Hepatocyte (in vitro differentiated cells): ENCODE measurements around the gene PPP1R27. TPM values are rescaled to one million over a fixed set of nuclear protein-coding genes. Genes with fewer than 3 reads are reported as not detected.

ENCODE experiments used
- DNase-seq: peaks from one replicate; pipeline ENCODE4 v3.0.0-alpha.2; 2016; ENCODE audit warnings: low spot score
- H2AFZ ChIP-seq: fragments of 200-600 bp; sonication (generic); 2 replicates; pipeline ENCODE4 v1.6.0; 2016; ENCODE audit warnings: antibody characterized with exemption, mild to moderate bottlenecking
- H3K27ac ChIP-seq: fragments of 200-600 bp; sonication (generic); 2 replicates; pipeline ENCODE4 v1.5.1; 2016; ENCODE audit warnings: mild to moderate bottlenecking
- H3K27me3 ChIP-seq: fragments of 200-600 bp; sonication (generic); 2 replicates; pipeline ENCODE4 v1.6.1; 2016
- H3K36me3 ChIP-seq: fragments of 200-600 bp; sonication (generic); replicated peaks from 2 replicates; pipeline ENCODE4 v1.5.1; 2016; ENCODE audit warnings: low read depth; ENCODE audit not compliant: insufficient read depth
- H3K4me1 ChIP-seq: fragments of 200-600 bp; sonication (generic); 2 replicates; pipeline ENCODE4 v1.5.1; 2016; ENCODE audit warnings: mild to moderate bottlenecking, moderate library complexity; ENCODE audit not compliant: insufficient read depth
- H3K4me2 ChIP-seq: fragments of 200-600 bp; sonication (generic); 2 replicates; pipeline ENCODE4 v1.6.0; 2016
- H3K4me3 ChIP-seq: fragments of 200-600 bp; sonication (generic); 2 replicates; pipeline ENCODE4 v1.5.1; 2016; ENCODE audit warnings: mild to moderate bottlenecking
- H3K79me2 ChIP-seq: fragments of 200-600 bp; sonication (generic); 2 replicates; pipeline ENCODE4 v1.6.0; 2017; ENCODE audit warnings: mild to moderate bottlenecking
- H3K9me2 ChIP-seq: fragments of 200-600 bp; sonication (generic); replicated peaks from 2 replicates; pipeline ENCODE4 v1.6.0; 2017; ENCODE audit warnings: mild to moderate bottlenecking; ENCODE audit not compliant: insufficient read depth
- H3K9me3 ChIP-seq: fragments of 200-600 bp; sonication (generic); 2 replicates; pipeline ENCODE4 v1.5.1; 2016; ENCODE audit warnings: low read depth, mild to moderate bottlenecking
- H4K20me1 ChIP-seq: fragments of 200-600 bp; sonication (generic); 2 replicates; pipeline ENCODE4 v1.6.0; 2016; ENCODE audit warnings: mild to moderate bottlenecking; ENCODE audit not compliant: insufficient read depth, poor library complexity, severe bottlenecking
- EZH2 ChIP-seq: fragments of 200-600 bp; sonication (generic); IDR thresholded peaks from 2 replicates; pipeline ENCODE4 v1.6.1; 2016; ENCODE audit warnings: antibody characterized with exemption, mild to moderate bottlenecking, borderline replicate concordance
- EZH2phosphoT487 ChIP-seq: fragments of 200-600 bp; sonication (generic); IDR thresholded peaks from one replicate; pipeline ENCODE4 v1.6.1; 2018; ENCODE audit warnings: antibody characterized with exemption, mild to moderate bottlenecking, low read depth, moderate library complexity; ENCODE audit not compliant: unreplicated experiment, severe bottlenecking
- WGBS: methylation state at CpG from one replicate; pipeline ENCODE4 v1.1.6; 2016; ENCODE audit warnings: low lambda C conversion rate; ENCODE audit errors: missing lambda C conversion rate; 5-methylcytosine and 5-hydroxymethylcytosine counted together
- polyA plus RNA-seq: library from polyadenylated mRNA; unstranded; fragments of >200 nt; fragmentation: Nextera tagmentation; extraction: Ambion mirVana; gene quantifications from 2 replicates; pipeline ENCODE4 v1.2.1, GENCODE V29; 2016
- total RNA-seq: library from RNA; depleted of rRNA; stranded (reverse); fragments of >200 nt; gene quantifications from 2 replicates; pipeline ENCODE4 v1.2.3, GENCODE V29; 2014
- TF ChIP-seq, protein P1 (sequence below): fragments of 200-600 bp; sonication (generic); IDR thresholded peaks from 2 replicates; pipeline ENCODE4 v1.5.1; 2016; ENCODE audit warnings: antibody characterized with exemption, mild to moderate bottlenecking; ENCODE audit not compliant: poor library complexity

Gene PPP1R27
- total and polyA plus RNA-seq, 2 experiments from 2014 or later, result 0.56 TPM; not detected in 1

DNA sequence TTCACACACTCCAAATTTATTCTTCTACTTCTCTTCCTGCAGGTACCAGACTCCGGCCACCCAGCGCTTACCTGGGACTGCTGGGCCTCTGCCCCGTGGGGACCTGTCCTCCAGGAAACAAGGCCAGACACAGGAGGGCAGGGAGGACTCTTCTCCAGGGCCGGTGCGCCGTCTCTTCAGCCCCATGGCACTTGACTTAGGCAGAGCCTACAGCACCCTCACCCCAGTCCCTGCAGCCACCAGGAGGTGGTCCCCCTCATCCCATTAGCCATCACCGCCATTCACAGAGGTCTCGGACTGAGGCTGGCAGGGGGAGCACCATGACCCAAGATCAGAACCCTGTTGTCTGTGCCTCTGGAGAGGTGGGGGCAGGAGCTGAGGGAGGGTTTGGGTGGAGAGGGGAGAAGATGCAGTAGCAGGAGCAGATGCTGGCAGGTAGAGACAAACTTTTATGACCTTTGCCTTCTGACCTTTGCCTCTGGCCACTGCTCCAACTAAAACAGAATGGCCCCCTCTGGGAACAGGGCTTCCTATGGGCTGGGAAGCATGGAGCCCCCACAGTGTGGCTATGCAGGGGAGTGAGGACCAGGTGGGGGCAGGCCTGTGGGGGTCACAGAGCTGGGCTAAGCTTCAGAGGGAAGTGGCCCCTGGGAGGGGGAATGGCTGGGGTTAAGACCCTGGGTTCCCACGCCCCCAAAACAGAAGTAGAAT, 32.6 kb downstream of the PPP1R27 start:
- Histone ChIP-seq H3K9me2 (no peaks in the 10 kb centered on the region), H3K79me2 (no peaks in the 10 kb centered on the region), H3K36me3 (no peaks in the 10 kb centered on the region), H3K4me2 (no peak overlapping the region), H3K27me3 (peaks cover 63% of the 10 kb centered on the region), H3K4me1 (no peaks in the 10 kb centered on the region), H3K4me3 (no peak overlapping the region), H4K20me1 (no peaks in the 10 kb centered on the region), H2AFZ (no peak overlapping the region), H3K27ac (no peak overlapping the region), H3K9me3 (no peaks in the 10 kb centered on the region)
- TF ChIP-seq EZH2phosphoT487 (no peak), EZH2 (no peak)
- TF ChIP-seq, protein P1, sequence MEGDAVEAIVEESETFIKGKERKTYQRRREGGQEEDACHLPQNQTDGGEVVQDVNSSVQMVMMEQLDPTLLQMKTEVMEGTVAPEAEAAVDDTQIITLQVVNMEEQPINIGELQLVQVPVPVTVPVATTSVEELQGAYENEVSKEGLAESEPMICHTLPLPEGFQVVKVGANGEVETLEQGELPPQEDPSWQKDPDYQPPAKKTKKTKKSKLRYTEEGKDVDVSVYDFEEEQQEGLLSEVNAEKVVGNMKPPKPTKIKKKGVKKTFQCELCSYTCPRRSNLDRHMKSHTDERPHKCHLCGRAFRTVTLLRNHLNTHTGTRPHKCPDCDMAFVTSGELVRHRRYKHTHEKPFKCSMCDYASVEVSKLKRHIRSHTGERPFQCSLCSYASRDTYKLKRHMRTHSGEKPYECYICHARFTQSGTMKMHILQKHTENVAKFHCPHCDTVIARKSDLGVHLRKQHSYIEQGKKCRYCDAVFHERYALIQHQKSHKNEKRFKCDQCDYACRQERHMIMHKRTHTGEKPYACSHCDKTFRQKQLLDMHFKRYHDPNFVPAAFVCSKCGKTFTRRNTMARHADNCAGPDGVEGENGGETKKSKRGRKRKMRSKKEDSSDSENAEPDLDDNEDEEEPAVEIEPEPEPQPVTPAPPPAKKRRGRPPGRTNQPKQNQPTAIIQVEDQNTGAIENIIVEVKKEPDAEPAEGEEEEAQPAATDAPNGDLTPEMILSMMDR, result no peak
- 87% methylated on average over 9 of the region's 9 CpGs for WGBS
- DNase-seq, result no peak

DNA sequence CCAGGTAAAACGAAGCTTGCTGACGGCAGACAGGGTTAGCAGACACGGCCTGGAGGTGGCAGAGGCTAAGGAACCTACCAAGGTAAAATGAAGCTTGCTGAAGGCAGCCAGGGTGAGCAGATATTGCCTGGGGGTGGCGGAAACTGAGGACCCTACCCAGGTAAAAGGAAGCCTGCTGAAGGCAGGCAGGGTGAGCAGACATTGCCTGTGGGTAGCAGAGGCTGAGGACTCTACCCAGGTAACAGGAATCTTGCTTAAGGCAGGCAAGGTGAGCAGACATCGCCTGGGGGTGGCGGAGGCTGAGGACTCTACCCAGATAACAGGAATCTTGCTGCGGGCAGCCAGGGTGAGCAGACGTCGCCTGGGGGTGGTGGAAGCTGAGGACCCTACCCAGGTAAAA, 33.5 kb downstream of the PPP1R27 start:
- TF ChIP-seq EZH2 (no peak), EZH2phosphoT487 (no peak)
- TF ChIP-seq, protein P1, result no peak
- H3K27ac ChIP-seq, result no peak overlapping the region
- no peak overlapping the region for H3K4me3 ChIP-seq
- H3K79me2 ChIP-seq, result no peaks in the 10 kb centered on the region
- peaks cover 55% of the 10 kb centered on the region for H3K27me3 ChIP-seq
- no peaks in the 10 kb centered on the region for H3K36me3 ChIP-seq
- H4K20me1 ChIP-seq, result no peaks in the 10 kb centered on the region
- H2AFZ ChIP-seq, result no peak overlapping the region
- H3K4me1 ChIP-seq, result no peaks in the 10 kb centered on the region
- H3K9me3 ChIP-seq, result no peaks in the 10 kb centered on the region
- H3K9me2 ChIP-seq, result no peaks in the 10 kb centered on the region
- H3K4me2 ChIP-seq, result no peak overlapping the region
- 93% methylated on average over 9 of the region's 9 CpGs for WGBS
- no peak for DNase-seq

DNA sequence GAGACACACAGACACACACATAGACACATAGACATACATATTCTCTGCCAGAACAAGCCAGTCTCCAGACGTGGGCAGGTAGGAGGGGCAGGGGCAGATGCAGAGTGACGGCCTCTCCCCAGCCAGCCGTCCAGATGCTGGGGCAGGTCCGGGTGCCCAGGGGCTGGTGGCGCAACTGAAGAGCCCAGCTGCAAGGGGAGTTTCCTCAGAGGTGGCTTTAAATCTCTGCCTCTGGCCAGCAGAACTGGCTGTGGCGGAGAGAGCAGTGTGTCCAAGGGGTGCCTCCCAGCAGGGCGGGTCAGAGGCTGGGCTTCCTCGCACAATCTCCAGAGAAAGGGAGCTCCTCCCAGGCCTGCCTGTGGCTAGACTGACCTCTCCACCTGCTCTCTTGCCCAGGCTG, 40.3 kb downstream of the PPP1R27 start:
- no peaks in the 10 kb centered on the region for H3K9me3 ChIP-seq
- H3K4me3 ChIP-seq, result no peak overlapping the region
- no peak overlapping the region for H3K27ac ChIP-seq
- no peaks in the 10 kb centered on the region for H4K20me1 ChIP-seq
- peak; percentile 65 for DNase-seq
- no peak overlapping the region for H3K4me2 ChIP-seq
- no peaks in the 10 kb centered on the region for H3K4me1 ChIP-seq
- H3K9me2 ChIP-seq, result no peaks in the 10 kb centered on the region
- WGBS, result 37% methylated on average over 8 of the region's 8 CpGs
- no peak overlapping the region for H2AFZ ChIP-seq
- H3K79me2 ChIP-seq, result no peaks in the 10 kb centered on the region
- no peaks in the 10 kb centered on the region for H3K27me3 ChIP-seq
- TF ChIP-seq, protein P1, result no peak
- TF ChIP-seq EZH2phosphoT487 (no peak), EZH2 (no peak)
- no peaks in the 10 kb centered on the region for H3K36me3 ChIP-seq
